Suprapubic skin (tissue), 3 donors: Measurements from ENCODE around the gene CCDC7.

Experiments
- CTCF ChIP-seq, 2 donors: fragments of 200-600 bp in 1 of 2; fragments of 450-650 bp in 1 of 2; sonication (generic) in 1 of 2; IDR thresholded peaks; one replicate each; pipeline ENCODE4 v1.5.1; 2016 to 2019; ENCODE audit warnings: antibody characterized with exemption in 2 of 2, mild to moderate bottlenecking in 1 of 2, moderate library complexity in 1 of 2
- POLR2A ChIP-seq, 2 donors: fragments of 450-650 bp; IDR thresholded peaks; one replicate each; pipeline ENCODE4 v1.6.1; 2017; ENCODE audit warnings: antibody characterized with exemption in 2 of 2, mild to moderate bottlenecking in 2 of 2, moderate library complexity in 2 of 2

- TF ChIP-seq CTCF (IDR thresholded peaks at IDR 0.05) (no peak), POLR2A (IDR thresholded peaks at IDR 0.05) (no peak)
Measured at GRCh38 chr10:32437334-32437733, 8.6 kb upstream of the CCDC7 start.
